ENCODE data around the gene STT3B. TPM values are rescaled to one million over a fixed set of nuclear protein-coding genes. Genes with fewer than 3 reads are reported as not detected.

STT3B gene
- total RNA-seq, 1 donor from 2014 or later, result 210 TPM

DNA sequence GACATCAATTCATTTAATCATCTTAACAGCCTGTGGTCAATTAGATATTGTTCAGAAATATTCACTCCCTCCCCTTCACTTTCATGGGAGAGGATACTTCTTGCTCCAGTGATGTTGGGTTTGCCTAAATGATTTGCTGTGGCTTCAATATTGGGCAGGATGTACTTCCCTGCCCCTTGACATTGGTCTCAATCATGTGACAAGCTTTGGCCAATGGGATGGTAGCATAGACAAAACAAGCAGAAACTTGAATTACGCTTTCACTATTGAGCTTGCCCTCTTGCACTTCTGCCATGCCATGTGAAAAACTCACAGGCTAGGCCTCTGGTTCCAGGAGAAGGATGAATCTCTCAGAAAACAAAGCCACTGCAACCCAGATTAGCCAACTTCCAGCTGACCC lies 42.2 kb upstream of the STT3B start:
- DNase-seq (ENCODE audit: low spot score in 2 of 2, unreplicated experiment in 2 of 2), result no peak
- H3K4me1 Mint-ChIP-seq, result peaks cover 9% of the 10 kb centered on the region

DNA sequence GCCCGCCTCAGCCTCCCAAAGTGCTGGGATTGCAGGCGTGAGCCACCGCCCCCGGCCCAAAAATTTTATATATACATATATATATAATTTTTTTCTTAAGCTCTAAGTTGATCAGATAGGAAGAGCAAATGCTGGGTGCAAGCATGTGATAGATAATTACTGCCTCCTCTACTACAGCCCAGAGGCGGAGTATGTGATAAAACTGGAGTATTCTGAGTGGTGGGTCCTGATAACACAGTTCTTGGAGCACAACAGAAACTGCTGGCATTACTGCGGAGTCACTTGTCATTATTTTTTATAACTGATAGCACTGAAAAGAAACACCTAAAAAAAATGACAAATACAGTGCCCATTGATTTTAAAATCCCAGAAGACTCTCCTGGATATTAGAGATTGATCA lies 41.1 kb upstream of the STT3B start:
- no peak for TF ChIP-seq CTCF (IDR thresholded peaks at IDR 0.05; ENCODE audit: unreplicated experiment)

More for the DNA sequence above, 42.2 kb upstream of the STT3B start:
- Mint-ChIP-seq H3K27ac (no peak overlapping the region), H3K9me3 (peaks cover 8% of the 10 kb centered on the region), H3K27me3 (ENCODE audit: low read depth) (no peaks in the 10 kb centered on the region), H3K36me3 (no peaks in the 10 kb centered on the region), H3K4me3 (no peak overlapping the region)
- no peak for TF ChIP-seq CTCF (IDR thresholded peaks at IDR 0.05; ENCODE audit: unreplicated experiment)

DNA sequence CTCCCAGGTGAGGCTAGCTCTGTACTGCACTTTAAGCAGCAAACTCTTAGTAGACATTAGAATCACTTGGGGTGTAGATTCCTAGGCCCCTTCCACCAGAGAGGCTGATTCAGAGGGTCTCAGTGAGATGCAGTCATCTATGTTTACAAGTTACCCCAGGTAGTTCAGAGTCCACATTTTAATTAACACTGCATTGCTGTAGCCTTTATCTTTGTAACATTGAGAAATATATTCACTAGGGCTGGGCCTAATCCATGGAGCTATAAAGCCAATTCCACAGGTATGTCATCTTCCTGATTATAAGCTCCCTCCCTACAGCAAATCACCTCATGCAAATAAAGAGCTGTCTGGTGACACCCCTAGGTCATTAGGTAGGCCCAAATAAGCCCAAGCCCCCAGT lies 39.6 kb upstream of the STT3B start:
- Mint-ChIP-seq H3K27me3 (ENCODE audit: low read depth) (no peaks in the 10 kb centered on the region), H3K36me3 (no peaks in the 10 kb centered on the region), H3K9me3 (peaks cover 8% of the 10 kb centered on the region), H3K4me3 (no peak overlapping the region), H3K27ac (no peak overlapping the region), H3K4me1 (peaks cover 13% of the 10 kb centered on the region)
- TF ChIP-seq CTCF (IDR thresholded peaks at IDR 0.05; ENCODE audit: unreplicated experiment), result no peak
- DNase-seq (ENCODE audit: low spot score in 2 of 2, unreplicated experiment in 2 of 2), result no peak

More for the DNA sequence above, 41.1 kb upstream of the STT3B start:
- no peaks in the 10 kb centered on the region for H3K36me3 Mint-ChIP-seq
- H3K4me1 Mint-ChIP-seq, result peaks cover 14% of the 10 kb centered on the region
- H3K27ac Mint-ChIP-seq, result no peak overlapping the region
- no peaks in the 10 kb centered on the region for H3K27me3 Mint-ChIP-seq (ENCODE audit: low read depth)
- DNase-seq (ENCODE audit: low spot score in 2 of 2, unreplicated experiment in 2 of 2), result no peak
- H3K9me3 Mint-ChIP-seq, result peaks cover 8% of the 10 kb centered on the region
- H3K4me3 Mint-ChIP-seq, result no peak overlapping the region

GRCh38 chr3:31495971-31496665 lies 36.6 kb upstream of the STT3B start:
- no peak for DNase-seq (ENCODE audit: low spot score in 2 of 2, unreplicated experiment in 2 of 2)

DNA sequence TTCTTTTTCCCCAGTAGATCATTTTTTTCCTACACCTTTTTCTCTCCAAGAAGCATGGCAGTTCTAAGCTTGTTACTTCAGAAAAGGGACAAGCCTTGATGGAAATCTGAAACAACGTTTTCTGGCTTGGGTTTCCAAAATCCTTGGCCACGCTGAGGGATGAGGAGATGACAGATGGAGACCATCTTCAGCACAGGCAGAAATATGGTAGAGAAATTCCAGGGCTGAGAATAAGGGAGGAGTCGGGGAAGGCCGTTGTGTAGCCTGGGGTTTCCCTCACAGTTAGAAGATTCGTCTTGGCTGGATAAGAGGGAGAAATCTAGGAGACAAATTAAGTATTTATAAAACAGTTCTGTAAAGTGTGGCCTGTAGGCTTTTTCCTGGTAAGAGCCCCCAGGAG lies 33.9 kb upstream of the STT3B start:
- TF ChIP-seq CTCF (IDR thresholded peaks at IDR 0.05; ENCODE audit: unreplicated experiment), result no peak

More at GRCh38 chr3:31495971-31496665, 36.6 kb upstream of the STT3B start:
- Mint-ChIP-seq H3K9me3 (no peaks in the 10 kb centered on the region), H3K27ac (no peak overlapping the region), H3K4me3 (no peak overlapping the region), H3K36me3 (no peaks in the 10 kb centered on the region), H3K4me1 (peaks cover 16% of the 10 kb centered on the region), H3K27me3 (ENCODE audit: low read depth) (no peaks in the 10 kb centered on the region)
- no peak for TF ChIP-seq CTCF (IDR thresholded peaks at IDR 0.05; ENCODE audit: unreplicated experiment)

More for the DNA sequence above, 33.9 kb upstream of the STT3B start:
- H3K36me3 Mint-ChIP-seq, result no peaks in the 10 kb centered on the region
- H3K9me3 Mint-ChIP-seq, result no peaks in the 10 kb centered on the region
- no peak overlapping the region for H3K4me3 Mint-ChIP-seq
- H3K4me1 Mint-ChIP-seq, result peaks cover 23% of the 10 kb centered on the region
- DNase-seq (ENCODE audit: low spot score in 2 of 2, unreplicated experiment in 2 of 2), result no peak
- H3K27me3 Mint-ChIP-seq (ENCODE audit: low read depth), result no peaks in the 10 kb centered on the region
- peak overlapping the region; percentile 75 for H3K27ac Mint-ChIP-seq
